Astrocyte of the cerebellum (primary cell): Measurements from ENCODE around the gene CAPZA1.

Experiments
- DNase-seq: peaks from one replicate; pipeline ENCODE4 v3.0.0-alpha.2; 2011; ENCODE audit warnings: low read depth
- H3K4me3 ChIP-seq: 2 replicates; pipeline ENCODE4 v1.5.1; 2011; ENCODE audit warnings: mild to moderate bottlenecking, low read depth, low read length, moderate library complexity
- CTCF ChIP-seq: IDR thresholded peaks from 2 replicates; pipeline ENCODE4 v1.5.1; 2012; ENCODE audit warnings: low read length, low read depth, moderate library complexity, mild to moderate bottlenecking; ENCODE audit errors: missing control alignments
- in situ Hi-C: cut with HindIII; loops from 2 replicates; pipeline ENCODE4 v1.10.0; 2017; ENCODE audit warnings: low sequenced_read_pairs

Gene CAPZA1

GRCh38 chr1:112689842-112690237, 70.2 kb downstream of the CAPZA1 start:
- no peak overlapping the region for H3K4me3 ChIP-seq
- TF ChIP-seq CTCF = no peak
- in situ Hi-C loops = no loop called here
- no peak for DNase-seq

- no peak for TF ChIP-seq CTCF
- no peak overlapping the region for H3K4me3 ChIP-seq
- in situ Hi-C loops = no loop called here
- DNase-seq = no peak
Measured at GRCh38 chr1:112692681-112693080, 73.0 kb downstream of the CAPZA1 start.

GRCh38 chr1:112693821-112694220, 74.2 kb downstream of the CAPZA1 start:
- in situ Hi-C loops = no loop called here
- no peak for DNase-seq
- no peak for TF ChIP-seq CTCF
- no peak overlapping the region for H3K4me3 ChIP-seq

GRCh38 chr1:112694363-112694929, 74.8 kb downstream of the CAPZA1 start:
- H3K4me3 ChIP-seq = no peak overlapping the region
- DNase-seq = no peak
- in situ Hi-C loops = no loop called here
- no peak for TF ChIP-seq CTCF

GRCh38 chr1:112695276-112695675, 75.6 kb downstream of the CAPZA1 start:
- TF ChIP-seq CTCF = no peak
- no peak overlapping the region for H3K4me3 ChIP-seq
- DNase-seq = no peak
- in situ Hi-C loops = no loop called here

GRCh38 chr1:112696578-112697314, 77.1 kb downstream of the CAPZA1 start:
- in situ Hi-C loops = no loop called here
- DNase-seq = no peak
- TF ChIP-seq CTCF = no peak

More at GRCh38 chr1:112696578-112697314, 77.1 kb downstream of the CAPZA1 start:
- H3K4me3 ChIP-seq = no peak overlapping the region
